A549 (cell line): ENCODE measurements around the gene XCR1. TPM values are rescaled to one million over a fixed set of nuclear protein-coding genes. Genes with fewer than 3 reads are reported as not detected.

ENCODE experiments used
- ATAC-seq, 2 experiments: fragments of 200-7000 bp in 1 of 2; fragments of >200 bp in 1 of 2; cut with Nextera tagmentation in 1 of 2; cut with Tn5 transposase in 1 of 2; 3 replicates each; pipeline versions ENCODE4 v1.8.0 to v1.9.1; 2018 to 2020; ENCODE audit warnings: mild to moderate bottlenecking in 1 of 2, moderate library complexity in 1 of 2
- CTCF ChIA-PET: fragments of 300-600 bp; sonication (Branson Sonifier 250); formaldehyde crosslinking; extraction: SDS; loops from one replicate; lab custom pipeline; 2021; ENCODE audit warnings: antibody characterized with exemption, inconsistent platforms; lab: Yijun Ruan, JAX
- POLR2A ChIA-PET: fragments of 350-600 bp; formaldehyde crosslinking; extraction: SDS; loops from one replicate; lab custom pipeline; 2021; ENCODE audit warnings: antibody characterized with exemption, inconsistent platforms; lab: Yijun Ruan, JAX
- DNase-seq, 2 experiments: peaks; one replicate each; pipeline versions ENCODE4 v3.0.0 to v3.0.0-alpha.2; 2011 to 2016; ENCODE audit warnings: low read depth in 1 of 2, low spot score in 1 of 2
- FAIRE-seq: peaks from 2 replicates; lab custom pipeline; 2011; peaks lifted over from hg19 to GRCh38; lab: Jason Lieb, UNC
- H3K27ac ChIP-seq, 2 experiments: fragments of >200 bp; sonication (Bioruptor Twin); formaldehyde crosslinking; 3 replicates each; pipeline ENCODE4 v1.5.1; 2016 to 2017
- H3K4me1 ChIP-seq: fragments of >200 bp; sonication (Bioruptor Twin); formaldehyde crosslinking; 3 replicates; pipeline ENCODE4 v1.6.1; 2016
- H3K4me2 ChIP-seq: fragments of >200 bp; sonication (Bioruptor Twin); formaldehyde crosslinking; 3 replicates; pipeline ENCODE4 v1.6.1; 2016
- H3K4me3 ChIP-seq: fragments of >200 bp; sonication (Bioruptor Twin); formaldehyde crosslinking; 3 replicates; pipeline ENCODE4 v1.5.1; 2016
- H3K9me3 ChIP-seq: fragments of >200 bp; sonication (Bioruptor Twin); formaldehyde crosslinking; 3 replicates; pipeline ENCODE4 v1.6.1; 2016
- BCL3 ChIP-seq: fragments of >200 bp; sonication (Bioruptor Twin); formaldehyde crosslinking; IDR thresholded peaks from 3 replicates; pipeline ENCODE4 v1.6.1; 2016
- CBX8 ChIP-seq: fragments of 200-600 bp; sonication (generic); IDR thresholded peaks from 2 replicates; pipeline ENCODE4 v1.6.1; 2016
- CEBPB ChIP-seq, 2 experiments: fragments of >200 bp in 1 of 2; sonication (Bioruptor Twin) in 1 of 2; formaldehyde crosslinking in 1 of 2; IDR thresholded peaks; 2 replicates each; pipeline ENCODE4 v1.6.1; 2012 to 2016
- GATA3 ChIP-seq: IDR thresholded peaks from 2 replicates; pipeline ENCODE4 v1.6.1; 2012; ENCODE audit warnings: borderline replicate concordance
- HOXB5 ChIP-seq: fragments of 250-450 bp; sonication (Bioruptor Pico); IDR thresholded peaks from 2 replicates; pipeline ENCODE4 v1.5.0; 2020; ENCODE audit warnings: mild to moderate bottlenecking, moderate library complexity
- MAX ChIP-seq: IDR thresholded peaks from 2 replicates; pipeline ENCODE4 v1.6.1; 2012
- MAZ ChIP-seq: fragments of 150-350 bp; IDR thresholded peaks from 2 replicates; pipeline ENCODE4 v1.6.1; 2014; ENCODE audit warnings: antibody characterized with exemption, low read depth, low read length, borderline replicate concordance
- NPAS2 ChIP-seq: fragments of 250-450 bp; sonication (Bioruptor Pico); IDR thresholded peaks from 2 replicates; pipeline ENCODE4 v1.8.0; 2022; ENCODE audit warnings: mild to moderate bottlenecking, moderate library complexity, borderline replicate concordance
- POLR2AphosphoS2 ChIP-seq: conservative IDR thresholded peaks from 2 replicates; pipeline ENCODE4 v1.6.1; 2012; ENCODE audit warnings: low read length, improper control_type of control experiment, inconsistent platforms
- RAD21 ChIP-seq, 2 experiments: fragments of >200 bp in 1 of 2; sonication (Bioruptor Twin) in 1 of 2; formaldehyde crosslinking in 1 of 2; IDR thresholded peaks in 1 of 2; conservative IDR thresholded peaks in 1 of 2; 2 replicates in 1 of 2; 3 replicates in 1 of 2; pipeline ENCODE4 v1.6.1; 2012 to 2018; ENCODE audit warnings: inconsistent platforms in 1 of 2
- RFX5 ChIP-seq: fragments of 450-650 bp; IDR thresholded peaks from 2 replicates; pipeline ENCODE4 v1.7.1; 2014; ENCODE audit warnings: antibody characterized with exemption, mild to moderate bottlenecking, moderate library complexity
- USF2 ChIP-seq: fragments of 450-650 bp; IDR thresholded peaks from 2 replicates; pipeline ENCODE4 v1.6.1; 2014; ENCODE audit warnings: antibody characterized with exemption
- ZC3H11A ChIP-seq: fragments of 450-650 bp; IDR thresholded peaks from 2 replicates; pipeline ENCODE4 v1.6.1; 2014; ENCODE audit warnings: antibody characterized with exemption, mild to moderate bottlenecking
- WGBS: methylation state at CpG from one replicate; pipeline ENCODE4 v1.1.6; 2017; ENCODE audit errors: missing lambda C conversion rate; 5-methylcytosine and 5-hydroxymethylcytosine counted together
- polyA plus RNA-seq, 4 experiments: library from polyadenylated mRNA; depleted of rRNA in 3 of 4; stranded (reverse); fragments of >200 nt; fragmentation: RNase III in 1 of 4; extraction: RNeasy Plus Mini Kit Qiagen cat#74134 plus additional on column Dnase treatment in 1 of 4; gene quantifications; 2 replicates in 3 of 4; 3 replicates in 1 of 4; pipeline ENCODE4 v1.2.3, GENCODE V29; 2011 to 2017

Gene XCR1
- polyA plus RNA-seq, 2 of the 4 experiments (the other 2 are of a cell fraction), result not detected

- TF ChIP-seq USF2 (no peak), MAZ (no peak), RAD21 (conservative IDR thresholded peaks at IDR 0.05 in 1 of 2, IDR thresholded peaks at IDR 0.05 in 1 of 2) (no peak), NPAS2 (CRISPR knock-in tag) (no peak)
These were observed 47.9 kb downstream of the XCR1 start (continued) for GRCh38 chr3:45979378-45979777.

- H3K4me1 ChIP-seq, result peaks cover under 1% of the 10 kb centered on the region; the same call in 1 of the 3 replicates
- H3K9me3 ChIP-seq, result no peaks in the 10 kb centered on the region
- ATAC-seq, result no peak
- no peak for DNase-seq
- ChIA-PET CTCF (no interaction called here), POLR2A (no interaction called here)
- no peak for FAIRE-seq
- WGBS, result 93% methylated on average over 5 of the region's 5 CpGs
- no peak overlapping the region for H3K27ac ChIP-seq
- H3K4me3 ChIP-seq, result no peak overlapping the region
- TF ChIP-seq GATA3 (no peak), BCL3 (no peak)
- no peak overlapping the region for H3K4me2 ChIP-seq
These were observed 49.1 kb downstream of the XCR1 start for GRCh38 chr3:45978006-45978761.

- Histone ChIP-seq H3K4me3 (no peak overlapping the region), H3K27ac (no peak overlapping the region), H3K9me3 (no peaks in the 10 kb centered on the region), H3K4me1 (peaks cover 10% of the 10 kb centered on the region; the same call in 1 of the 3 replicates), H3K4me2 (no peak overlapping the region)
- ATAC-seq, result no peak
- ChIA-PET POLR2A (no interaction called here), CTCF (interaction anchor here (0.6 kb wide), 1 partner anchor 13 kb away, joined by 3 read pairs; no protein-coding TSS in a partner anchor)
- no peak for TF ChIP-seq CEBPB (IDR thresholded peaks at IDR 0.05)
- no peak for DNase-seq
- FAIRE-seq, result no peak
- 79% methylated on average over 6 of the region's 6 CpGs for WGBS
These were observed 50.8 kb downstream of the XCR1 start for GRCh38 chr3:45976191-45977091.

- Histone ChIP-seq H3K9me3 (no peaks in the 10 kb centered on the region), H3K4me2 (no peak overlapping the region), H3K4me3 (no peak overlapping the region), H3K4me1 (peaks cover 10% of the 10 kb centered on the region; the same call in 1 of the 3 replicates), H3K27ac (no peak overlapping the region)
- CTCF ChIA-PET, result interaction anchor here (0.6 to 1.4 kb wide), 2 partner anchors 13 to 104 kb away, joined by 3 read pairs; no protein-coding TSS in a partner anchor
- no peak for ATAC-seq
- no peak for FAIRE-seq
- DNase-seq, result no peak
- 92% methylated on average over 5 of the region's 5 CpGs for WGBS
- TF ChIP-seq CBX8, result no peak
- TF ChIP-seq POLR2AphosphoS2, result no peak
- no peak for TF ChIP-seq MAZ
- POLR2A ChIA-PET, result no interaction called here
These were observed 51.6 kb downstream of the XCR1 start for GRCh38 chr3:45975686-45976085.

- POLR2A ChIA-PET, result no interaction called here
- Histone ChIP-seq H3K4me3 (no peak overlapping the region), H3K9me3 (no peaks in the 10 kb centered on the region), H3K27ac (no peak overlapping the region), H3K4me2 (no peak overlapping the region), H3K4me1 (peaks cover 10% of the 10 kb centered on the region; the same call in 1 of the 3 replicates)
- DNase-seq, result no peak
- CTCF ChIA-PET, result interaction anchor here (1.4 to 1.9 kb wide), 2 partner anchors 103 to 105 kb away, joined by 3 to 9 read pairs; no protein-coding TSS in a partner anchor
- WGBS, result 97% methylated on average over 3 of the region's 4 CpGs
- TF ChIP-seq ZC3H11A, result no peak
- TF ChIP-seq MAX, result no peak
- TF ChIP-seq HOXB5 (CRISPR knock-in tag), result no peak
- no peak for TF ChIP-seq RFX5
- ATAC-seq, result no peak
- FAIRE-seq, result no peak
These were observed 52.6 kb downstream of the XCR1 start for GRCh38 chr3:45974686-45975085.
